HepG2 (cell line): ENCODE data around the gene SMC1B. TPM values are rescaled to one million over a fixed set of nuclear protein-coding genes. Genes with fewer than 3 reads are reported as not detected.

ENCODE experiments used
- AKAP8 ChIP-seq: sonication (generic); formaldehyde crosslinking; IDR thresholded peaks from 2 replicates; pipeline ENCODE4 v1.5.1; 2020; ENCODE audit warnings: mild to moderate bottlenecking, missing genetic modification reagents
- ARHGAP35 ChIP-seq: sonication (generic); formaldehyde crosslinking; IDR thresholded peaks from 2 replicates; pipeline ENCODE4 v1.9.0; 2022; ENCODE audit warnings: mild to moderate bottlenecking, inconsistent platforms, moderate library complexity, missing genetic modification reagents, borderline replicate concordance
- GABPB1 ChIP-seq: IDR thresholded peaks from 2 replicates; pipeline ENCODE4 v1.6.1; 2016; ENCODE audit warnings: mild to moderate bottlenecking, missing genetic modification reagents, moderate library complexity, missing compliant biosample characterization
- HOXA9 ChIP-seq: sonication (generic); formaldehyde crosslinking; IDR thresholded peaks from 2 replicates; pipeline ENCODE4 v1.8.1; 2022; ENCODE audit warnings: missing genetic modification reagents, mild to moderate bottlenecking, moderate library complexity, borderline replicate concordance
- SKI ChIP-seq: fragments of 450-650 bp; IDR thresholded peaks from one replicate; pipeline ENCODE4 v1.6.1; 2018; ENCODE audit warnings: mild to moderate bottlenecking; ENCODE audit not compliant: partially characterized antibody
- ZNF282 ChIP-seq: fragments of 450-650 bp; IDR thresholded peaks from 2 replicates; pipeline ENCODE4 v1.6.1; 2018; ENCODE audit not compliant: partially characterized antibody
- polyA plus RNA-seq, 8 experiments: library from polyadenylated mRNA; depleted of rRNA in 3 of 8; stranded (reverse) in 7 of 8; unstranded in 1 of 8; fragments of >200 nt; fragmentation: Illumina TruSeq in 4 of 8; extraction: Trizol in 4 of 8; gene quantifications; 2 replicates each; pipeline versions ENCODE4 v1.2.1 to v1.2.3, GENCODE V29; 2011 to 2016; ENCODE audit warnings: low read depth in 4 of 8, missing spikeins in 1 of 8, mixed read lengths in 1 of 8; ENCODE audit not compliant: insufficient read depth in 1 of 8
- total RNA-seq, 5 experiments: library from RNA; depleted of rRNA; stranded (reverse); fragments of >200 nt; fragmentation: Illumina TruSeq; extraction: Trizol; gene quantifications; 2 replicates each; pipeline ENCODE4 v1.2.3, GENCODE V29; 2016; ENCODE audit warnings: low read depth in 1 of 5
- TF ChIP-seq, protein P1 (sequence below): sonication (generic); formaldehyde crosslinking; IDR thresholded peaks from 2 replicates; pipeline ENCODE4 v1.4.0; 2020; ENCODE audit warnings: missing genetic modification reagents
- TF ChIP-seq, protein P2 (sequence below): sonication (generic); formaldehyde crosslinking; IDR thresholded peaks from 2 replicates; pipeline ENCODE4; 2020; ENCODE audit warnings: missing genetic modification reagents, mild to moderate bottlenecking, borderline replicate concordance
- TF ChIP-seq, protein P3 (sequence below): sonication (generic); formaldehyde crosslinking; IDR thresholded peaks from 2 replicates; pipeline ENCODE4 v1.4.0; 2020; ENCODE audit warnings: mild to moderate bottlenecking, low read depth, missing genetic modification reagents
- TF ChIP-seq, protein P4 (sequence below): IDR thresholded peaks from 2 replicates; pipeline ENCODE4 v1.6.1; 2016; ENCODE audit warnings: mild to moderate bottlenecking
- TF ChIP-seq, protein P5 (sequence below): sonication (generic); formaldehyde crosslinking; IDR thresholded peaks from 2 replicates; pipeline ENCODE4 v1.5.0; 2020; ENCODE audit warnings: missing genetic modification reagents
- TF ChIP-seq, protein P6 (sequence below): IDR thresholded peaks from 2 replicates; pipeline ENCODE4 v1.6.1; 2016; ENCODE audit warnings: low read depth, missing genetic modification reagents, missing compliant biosample characterization

Gene SMC1B
- total and polyA plus RNA-seq, 2 of the 13 experiments (the other 11 are each of a cell fraction or from before 2014, with no cell fraction given) = not detected

DNA sequence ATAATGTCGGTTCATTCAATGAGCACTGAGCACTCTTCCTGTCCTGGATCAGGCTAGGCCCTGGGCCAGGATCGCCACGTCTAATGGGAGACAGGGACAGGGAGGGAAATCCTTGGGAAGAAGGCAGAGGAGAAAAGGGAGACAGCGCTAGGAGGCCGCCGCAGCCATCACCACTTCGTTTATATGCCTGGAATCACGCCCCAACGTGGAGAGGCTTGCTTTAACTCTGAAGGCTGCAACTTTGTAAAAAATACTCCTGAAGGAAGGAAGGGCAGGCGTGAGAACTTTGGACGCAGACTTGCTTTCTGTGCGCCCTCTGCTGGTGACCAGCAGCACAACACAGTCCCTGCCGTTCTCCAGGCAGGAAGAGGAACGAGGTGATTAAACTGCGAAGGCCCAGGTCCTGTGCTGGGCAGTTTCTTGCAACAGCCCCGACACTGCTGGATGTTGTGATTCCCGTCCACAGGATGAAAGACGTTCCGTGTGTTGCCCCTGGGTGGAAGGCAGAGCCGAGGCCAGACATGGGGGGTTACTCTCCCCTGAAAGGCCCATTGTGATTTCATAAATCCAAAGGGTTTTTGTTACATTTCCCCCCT lies 22.2 kb upstream of the SMC1B start (continued):
- TF ChIP-seq HOXA9 (no peak), ZNF282 (no peak), SKI (no peak), AKAP8 (no peak; the same call in 1 of the 2 replicates), ARHGAP35 (CRISPR knock-in tag) (no peak), GABPB1 (CRISPR knock-in tag) (peak; percentile 42)
- TF ChIP-seq, protein P1, sequence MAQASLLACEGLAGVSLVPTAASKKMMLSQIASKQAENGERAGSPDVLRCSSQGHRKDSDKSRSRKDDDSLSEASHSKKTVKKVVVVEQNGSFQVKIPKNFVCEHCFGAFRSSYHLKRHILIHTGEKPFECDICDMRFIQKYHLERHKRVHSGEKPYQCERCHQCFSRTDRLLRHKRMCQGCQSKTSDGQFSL (CRISPR knock-in tag) = 0 out of 2 replicates have a peak, but pooled peaks have one; percentile 70
- TF ChIP-seq, protein P2, sequence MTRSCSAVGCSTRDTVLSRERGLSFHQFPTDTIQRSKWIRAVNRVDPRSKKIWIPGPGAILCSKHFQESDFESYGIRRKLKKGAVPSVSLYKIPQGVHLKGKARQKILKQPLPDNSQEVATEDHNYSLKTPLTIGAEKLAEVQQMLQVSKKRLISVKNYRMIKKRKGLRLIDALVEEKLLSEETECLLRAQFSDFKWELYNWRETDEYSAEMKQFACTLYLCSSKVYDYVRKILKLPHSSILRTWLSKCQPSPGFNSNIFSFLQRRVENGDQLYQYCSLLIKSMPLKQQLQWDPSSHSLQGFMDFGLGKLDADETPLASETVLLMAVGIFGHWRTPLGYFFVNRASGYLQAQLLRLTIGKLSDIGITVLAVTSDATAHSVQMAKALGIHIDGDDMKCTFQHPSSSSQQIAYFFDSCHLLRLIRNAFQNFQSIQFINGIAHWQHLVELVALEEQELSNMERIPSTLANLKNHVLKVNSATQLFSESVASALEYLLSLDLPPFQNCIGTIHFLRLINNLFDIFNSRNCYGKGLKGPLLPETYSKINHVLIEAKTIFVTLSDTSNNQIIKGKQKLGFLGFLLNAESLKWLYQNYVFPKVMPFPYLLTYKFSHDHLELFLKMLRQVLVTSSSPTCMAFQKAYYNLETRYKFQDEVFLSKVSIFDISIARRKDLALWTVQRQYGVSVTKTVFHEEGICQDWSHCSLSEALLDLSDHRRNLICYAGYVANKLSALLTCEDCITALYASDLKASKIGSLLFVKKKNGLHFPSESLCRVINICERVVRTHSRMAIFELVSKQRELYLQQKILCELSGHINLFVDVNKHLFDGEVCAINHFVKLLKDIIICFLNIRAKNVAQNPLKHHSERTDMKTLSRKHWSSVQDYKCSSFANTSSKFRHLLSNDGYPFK (CRISPR knock-in tag) = no peak
- TF ChIP-seq, protein P3, sequence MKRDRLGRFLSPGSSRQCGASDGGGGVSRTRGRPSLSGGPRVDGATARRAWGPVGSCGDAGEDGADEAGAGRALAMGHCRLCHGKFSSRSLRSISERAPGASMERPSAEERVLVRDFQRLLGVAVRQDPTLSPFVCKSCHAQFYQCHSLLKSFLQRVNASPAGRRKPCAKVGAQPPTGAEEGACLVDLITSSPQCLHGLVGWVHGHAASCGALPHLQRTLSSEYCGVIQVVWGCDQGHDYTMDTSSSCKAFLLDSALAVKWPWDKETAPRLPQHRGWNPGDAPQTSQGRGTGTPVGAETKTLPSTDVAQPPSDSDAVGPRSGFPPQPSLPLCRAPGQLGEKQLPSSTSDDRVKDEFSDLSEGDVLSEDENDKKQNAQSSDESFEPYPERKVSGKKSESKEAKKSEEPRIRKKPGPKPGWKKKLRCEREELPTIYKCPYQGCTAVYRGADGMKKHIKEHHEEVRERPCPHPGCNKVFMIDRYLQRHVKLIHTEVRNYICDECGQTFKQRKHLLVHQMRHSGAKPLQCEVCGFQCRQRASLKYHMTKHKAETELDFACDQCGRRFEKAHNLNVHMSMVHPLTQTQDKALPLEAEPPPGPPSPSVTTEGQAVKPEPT (CRISPR knock-in tag) = peak; percentile 65; the same call in 1 of the 2 replicates
- TF ChIP-seq, protein P4, sequence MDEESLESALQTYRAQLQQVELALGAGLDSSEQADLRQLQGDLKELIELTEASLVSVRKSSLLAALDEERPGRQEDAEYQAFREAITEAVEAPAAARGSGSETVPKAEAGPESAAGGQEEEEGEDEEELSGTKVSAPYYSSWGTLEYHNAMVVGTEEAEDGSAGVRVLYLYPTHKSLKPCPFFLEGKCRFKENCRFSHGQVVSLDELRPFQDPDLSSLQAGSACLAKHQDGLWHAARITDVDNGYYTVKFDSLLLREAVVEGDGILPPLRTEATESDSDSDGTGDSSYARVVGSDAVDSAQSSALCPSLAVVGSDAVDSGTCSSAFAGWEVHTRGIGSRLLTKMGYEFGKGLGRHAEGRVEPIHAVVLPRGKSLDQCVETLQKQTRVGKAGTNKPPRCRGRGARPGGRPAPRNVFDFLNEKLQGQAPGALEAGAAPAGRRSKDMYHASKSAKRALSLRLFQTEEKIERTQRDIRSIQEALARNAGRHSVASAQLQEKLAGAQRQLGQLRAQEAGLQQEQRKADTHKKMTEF (CRISPR knock-in tag) = peak; percentile 61; the same call in 1 of the 2 replicates
- TF ChIP-seq, protein P5, sequence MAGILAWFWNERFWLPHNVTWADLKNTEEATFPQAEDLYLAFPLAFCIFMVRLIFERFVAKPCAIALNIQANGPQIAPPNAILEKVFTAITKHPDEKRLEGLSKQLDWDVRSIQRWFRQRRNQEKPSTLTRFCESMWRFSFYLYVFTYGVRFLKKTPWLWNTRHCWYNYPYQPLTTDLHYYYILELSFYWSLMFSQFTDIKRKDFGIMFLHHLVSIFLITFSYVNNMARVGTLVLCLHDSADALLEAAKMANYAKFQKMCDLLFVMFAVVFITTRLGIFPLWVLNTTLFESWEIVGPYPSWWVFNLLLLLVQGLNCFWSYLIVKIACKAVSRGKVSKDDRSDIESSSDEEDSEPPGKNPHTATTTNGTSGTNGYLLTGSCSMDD (CRISPR knock-in tag) = no peak
- TF ChIP-seq, protein P6, sequence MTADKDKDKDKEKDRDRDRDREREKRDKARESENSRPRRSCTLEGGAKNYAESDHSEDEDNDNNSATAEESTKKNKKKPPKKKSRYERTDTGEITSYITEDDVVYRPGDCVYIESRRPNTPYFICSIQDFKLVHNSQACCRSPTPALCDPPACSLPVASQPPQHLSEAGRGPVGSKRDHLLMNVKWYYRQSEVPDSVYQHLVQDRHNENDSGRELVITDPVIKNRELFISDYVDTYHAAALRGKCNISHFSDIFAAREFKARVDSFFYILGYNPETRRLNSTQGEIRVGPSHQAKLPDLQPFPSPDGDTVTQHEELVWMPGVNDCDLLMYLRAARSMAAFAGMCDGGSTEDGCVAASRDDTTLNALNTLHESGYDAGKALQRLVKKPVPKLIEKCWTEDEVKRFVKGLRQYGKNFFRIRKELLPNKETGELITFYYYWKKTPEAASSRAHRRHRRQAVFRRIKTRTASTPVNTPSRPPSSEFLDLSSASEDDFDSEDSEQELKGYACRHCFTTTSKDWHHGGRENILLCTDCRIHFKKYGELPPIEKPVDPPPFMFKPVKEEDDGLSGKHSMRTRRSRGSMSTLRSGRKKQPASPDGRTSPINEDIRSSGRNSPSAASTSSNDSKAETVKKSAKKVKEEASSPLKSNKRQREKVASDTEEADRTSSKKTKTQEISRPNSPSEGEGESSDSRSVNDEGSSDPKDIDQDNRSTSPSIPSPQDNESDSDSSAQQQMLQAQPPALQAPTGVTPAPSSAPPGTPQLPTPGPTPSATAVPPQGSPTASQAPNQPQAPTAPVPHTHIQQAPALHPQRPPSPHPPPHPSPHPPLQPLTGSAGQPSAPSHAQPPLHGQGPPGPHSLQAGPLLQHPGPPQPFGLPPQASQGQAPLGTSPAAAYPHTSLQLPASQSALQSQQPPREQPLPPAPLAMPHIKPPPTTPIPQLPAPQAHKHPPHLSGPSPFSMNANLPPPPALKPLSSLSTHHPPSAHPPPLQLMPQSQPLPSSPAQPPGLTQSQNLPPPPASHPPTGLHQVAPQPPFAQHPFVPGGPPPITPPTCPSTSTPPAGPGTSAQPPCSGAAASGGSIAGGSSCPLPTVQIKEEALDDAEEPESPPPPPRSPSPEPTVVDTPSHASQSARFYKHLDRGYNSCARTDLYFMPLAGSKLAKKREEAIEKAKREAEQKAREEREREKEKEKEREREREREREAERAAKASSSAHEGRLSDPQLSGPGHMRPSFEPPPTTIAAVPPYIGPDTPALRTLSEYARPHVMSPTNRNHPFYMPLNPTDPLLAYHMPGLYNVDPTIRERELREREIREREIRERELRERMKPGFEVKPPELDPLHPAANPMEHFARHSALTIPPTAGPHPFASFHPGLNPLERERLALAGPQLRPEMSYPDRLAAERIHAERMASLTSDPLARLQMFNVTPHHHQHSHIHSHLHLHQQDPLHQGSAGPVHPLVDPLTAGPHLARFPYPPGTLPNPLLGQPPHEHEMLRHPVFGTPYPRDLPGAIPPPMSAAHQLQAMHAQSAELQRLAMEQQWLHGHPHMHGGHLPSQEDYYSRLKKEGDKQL = no peak
